ENCODE measurements around the gene KCNJ14.
"Not testable (repeated sequence)": the region's sequence is repeated elsewhere in the genome, so short reads cannot be mapped to it uniquely, and the experiment has no call there.

KCNJ14 gene

DNA sequence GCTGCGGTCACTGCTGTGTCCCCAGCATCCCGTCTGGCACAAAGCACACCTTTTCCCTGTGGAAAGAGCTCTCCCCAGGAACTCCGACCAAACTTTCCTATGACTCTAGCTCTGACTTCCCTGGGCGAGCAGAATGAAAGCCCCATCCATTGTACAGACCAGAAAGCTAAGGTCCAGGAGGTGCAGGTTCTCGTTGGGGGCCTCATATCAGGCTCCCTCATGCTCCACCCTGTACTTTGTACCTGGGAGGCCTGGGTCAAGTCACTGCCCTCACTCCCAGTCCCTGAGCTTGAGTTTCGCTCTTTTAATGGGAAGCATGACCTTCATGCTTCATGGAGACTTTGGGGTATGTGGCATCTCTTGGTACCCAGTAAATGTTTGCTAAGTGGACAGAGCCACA lies 32.2 kb downstream of the KCNJ14 start:
- H3K27me3 ChIP-seq (ENCODE audit: low read depth, low read length): no peaks in the 10 kb centered on the region
- H3K4me3 ChIP-seq (ENCODE audit: low read length): no peak overlapping the region
- H3K9me3 ChIP-seq (ENCODE audit: insufficient read depth, low read length): no peaks in the 10 kb centered on the region
- H4K20me1 ChIP-seq (ENCODE audit: insufficient read depth, low read length): no peaks in the 10 kb centered on the region
- H3K79me2 ChIP-seq (ENCODE audit: low read length): no peaks in the 10 kb centered on the region
- H3K36me3 ChIP-seq (replicated peaks; ENCODE audit: low read depth, low read length): no peaks in the 10 kb centered on the region
- no peak overlapping the region for H3K9ac ChIP-seq (ENCODE audit: low read length)
- no peak overlapping the region for H3K27ac ChIP-seq (ENCODE audit: low read length)
- no peak overlapping the region for H3K4me2 ChIP-seq (ENCODE audit: low read length)
- H3K4me1 ChIP-seq (ENCODE audit: low read length): peaks cover 21% of the 10 kb centered on the region
- H2AFZ ChIP-seq (ENCODE audit: low read depth, low read length): no peak overlapping the region
- no peak for TF ChIP-seq CTCF (IDR thresholded peaks at IDR 0.05; ENCODE audit: low read depth, low read length)

- H2AFZ ChIP-seq (ENCODE audit: low read depth, low read length): no peak overlapping the region
- no peaks in the 10 kb centered on the region for H3K36me3 ChIP-seq (replicated peaks; ENCODE audit: low read depth, low read length)
- TF ChIP-seq CTCF (IDR thresholded peaks at IDR 0.05; ENCODE audit: low read depth, low read length) (no peak), EZH2phosphoT487 (IDR thresholded peaks at IDR 0.05; ENCODE audit: low read depth) (no peak)
- no peak overlapping the region for H3K9ac ChIP-seq (ENCODE audit: low read length)
- H3K4me2 ChIP-seq (ENCODE audit: low read length): no peak overlapping the region
- no peaks in the 10 kb centered on the region for H3K79me2 ChIP-seq (ENCODE audit: low read length)
- no peaks in the 10 kb centered on the region for H3K9me3 ChIP-seq (ENCODE audit: insufficient read depth, low read length)
- no peak overlapping the region for H3K27ac ChIP-seq (ENCODE audit: low read length)
- H4K20me1 ChIP-seq (ENCODE audit: insufficient read depth, low read length): no peaks in the 10 kb centered on the region
- H3K27me3 ChIP-seq (ENCODE audit: low read depth, low read length): no peaks in the 10 kb centered on the region
- H3K4me3 ChIP-seq (ENCODE audit: low read length): no peak overlapping the region
- H3K4me1 ChIP-seq (ENCODE audit: low read length): peaks cover 24% of the 10 kb centered on the region
These were observed 32.6 kb downstream of the KCNJ14 start for GRCh38 chr19:48487948-48488347.

- H3K9me3 ChIP-seq (ENCODE audit: insufficient read depth, low read length); H3K9ac ChIP-seq (ENCODE audit: low read length); H3K27ac ChIP-seq (ENCODE audit: low read length); H3K4me2 ChIP-seq (ENCODE audit: low read length); H4K20me1 ChIP-seq (ENCODE audit: insufficient read depth, low read length); H2AFZ ChIP-seq (ENCODE audit: low read depth, low read length); H3K79me2 ChIP-seq (ENCODE audit: low read length); H3K4me3 ChIP-seq (ENCODE audit: low read length); H3K27me3 ChIP-seq (ENCODE audit: low read depth, low read length); H3K36me3 ChIP-seq (replicated peaks; ENCODE audit: low read depth, low read length): not testable (repeated sequence)
- H3K4me1 ChIP-seq (ENCODE audit: low read length): peaks cover 25% of the 10 kb centered on the region
These were observed 33.1 kb downstream of the KCNJ14 start for GRCh38 chr19:48488478-48488877.

DNA sequence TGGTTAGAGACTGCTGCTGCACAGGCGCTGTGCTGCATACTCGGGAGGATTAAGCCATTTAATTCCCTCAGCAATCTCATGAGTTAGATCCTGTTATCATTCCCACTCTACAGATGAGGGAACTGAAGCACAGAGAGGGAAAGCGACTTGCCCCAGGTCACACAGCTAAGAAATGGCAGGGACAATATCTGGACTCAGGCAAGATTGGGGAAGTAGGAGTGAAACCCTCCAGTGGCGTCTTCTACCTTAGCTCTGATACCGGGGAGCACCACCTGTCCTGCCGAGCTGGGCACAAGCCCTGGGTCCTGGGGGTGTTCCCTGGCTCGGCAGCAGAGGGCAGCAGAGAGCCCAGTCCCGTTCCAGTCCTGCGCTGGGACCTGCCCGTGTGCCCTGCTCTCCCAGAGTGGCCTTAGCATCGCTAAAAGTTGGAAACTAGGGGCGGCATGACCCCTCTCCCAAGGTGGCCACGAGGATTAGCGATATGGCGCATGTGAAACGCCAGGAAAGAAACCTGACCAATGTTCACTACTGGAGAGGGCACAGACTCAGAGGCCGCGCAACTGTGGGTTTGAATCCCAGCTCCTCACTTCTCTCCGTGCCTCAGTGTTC lies 34.3 kb downstream of the KCNJ14 start:
- Histone ChIP-seq H2AFZ (ENCODE audit: low read depth, low read length) (no peak overlapping the region), H3K4me1 (ENCODE audit: low read length) (peaks cover 25% of the 10 kb centered on the region), H3K9ac (ENCODE audit: low read length) (no peak overlapping the region), H3K36me3 (replicated peaks; ENCODE audit: low read depth, low read length) (no peaks in the 10 kb centered on the region), H3K27ac (ENCODE audit: low read length) (no peak overlapping the region), H4K20me1 (ENCODE audit: insufficient read depth, low read length) (no peaks in the 10 kb centered on the region), H3K4me3 (ENCODE audit: low read length) (peak overlapping the region; percentile 69; the same call in 1 of the 2 replicates), H3K27me3 (ENCODE audit: low read depth, low read length) (no peaks in the 10 kb centered on the region), H3K4me2 (ENCODE audit: low read length) (peak overlapping the region; percentile 81), H3K79me2 (ENCODE audit: low read length) (no peaks in the 10 kb centered on the region), H3K9me3 (ENCODE audit: insufficient read depth, low read length) (no peaks in the 10 kb centered on the region)
- no peak for TF ChIP-seq EZH2phosphoT487 (IDR thresholded peaks at IDR 0.05; ENCODE audit: low read depth)
- peak; percentile 92 for TF ChIP-seq CTCF (IDR thresholded peaks at IDR 0.05; ENCODE audit: low read depth, low read length)

All from OCI-LY3 (cell line).